T-helper 1 cell treated with Interleukin-12 subunit alpha and Interleukin-12 subunit beta and Interleukin-4 antibody, amounts not matched to agents 30 ng/mL and 1 ng/mL, for 36 hours (primary cell): ENCODE data around the gene CFAP20. TPM values are rescaled to one million over a fixed set of nuclear protein-coding genes. Genes with fewer than 3 reads are reported as not detected.

ENCODE experiments used
- intact Hi-C: fragments of 100-400 bp; cut with micrococcal nuclease; formaldehyde crosslinking; loops from one replicate; pipeline ENCODE4 v1.15.1; 2024
- total RNA-seq: library from RNA; stranded (reverse); gene quantifications from 2 replicates; pipeline ENCODE4 v1.2.3, GENCODE V29; 2022

Gene CFAP20
- 40.4 and 43.1 TPM in 2 replicates for total RNA-seq

- intact Hi-C loops = loop anchor here (1.0 to 10.0 kb wide), 16 partner anchors 69 to 1679 kb away; partner anchors contain the start of genes CIAPIN1, COQ9, CSNK2A2 and GINS3
These were observed at the start of gene CFAP20 for GRCh38 chr16:58129097-58129936. TSS of gene CFAP20 (minus strand) at chr16:58129381. CDS start at chr16:58129115, 266 bp downstream.

GRCh38 chr16:58177353-58177710 lies 48.2 kb upstream of the CFAP20 start:
- intact Hi-C loops = loop anchor here (5.0 kb wide), 1 partner anchor 155 kb away; no protein-coding TSS in a partner anchor

- intact Hi-C loops = loop anchor here (5.0 kb wide), 1 partner anchor 154 kb away; no protein-coding TSS in a partner anchor
These were observed 47.6 kb upstream of the CFAP20 start for GRCh38 chr16:58176608-58177352.

DNA sequence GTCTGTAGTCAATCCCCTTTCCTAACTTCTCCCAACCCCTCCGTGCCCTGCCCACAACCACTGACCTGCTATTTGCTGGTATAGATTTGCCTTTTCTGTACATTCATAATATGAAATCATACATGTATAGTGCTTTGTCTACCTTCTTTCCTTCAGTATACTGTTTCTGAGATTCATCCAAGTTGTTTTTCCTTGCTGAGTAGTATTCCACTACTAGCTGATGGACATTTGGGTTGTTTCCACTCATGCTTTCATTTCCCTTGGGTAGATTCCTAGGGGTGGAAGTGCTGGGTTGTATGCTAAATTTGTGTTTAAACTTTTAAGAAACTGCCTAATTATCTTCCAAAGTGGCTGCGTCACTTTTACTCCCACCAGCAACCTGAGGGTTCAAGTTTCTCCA lies 41.0 kb upstream of the CFAP20 start:
- intact Hi-C loops = no loop called here

GRCh38 chr16:58160855-58161254 lies 31.7 kb upstream of the CFAP20 start:
- intact Hi-C loops = no loop called here

DNA sequence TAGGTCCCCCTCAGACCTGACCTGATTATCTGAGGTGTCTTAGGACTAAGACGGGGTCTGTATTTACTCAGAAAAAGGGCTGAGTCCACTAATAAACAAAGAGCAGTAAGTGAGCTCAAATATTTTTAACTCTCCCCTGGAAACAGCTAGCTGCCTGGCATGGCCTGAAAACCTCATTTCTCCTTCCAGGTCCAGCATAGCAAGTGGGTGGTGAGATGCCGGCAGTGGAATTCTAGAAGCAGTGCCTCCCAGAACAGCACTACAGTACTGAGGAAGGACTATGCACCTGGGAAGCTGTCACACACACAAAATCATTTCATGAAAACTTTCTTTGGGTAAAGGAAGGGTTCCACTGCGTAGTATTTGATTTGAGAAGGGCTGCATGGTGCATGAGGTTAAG lies 29.5 kb upstream of the CFAP20 start:
- intact Hi-C loops = no loop called here

GRCh38 chr16:58157951-58158540 lies 28.9 kb upstream of the CFAP20 start:
- intact Hi-C loops = no loop called here

- intact Hi-C loops = no loop called here
These were observed 28.1 kb upstream of the CFAP20 start for GRCh38 chr16:58157239-58157638.

DNA sequence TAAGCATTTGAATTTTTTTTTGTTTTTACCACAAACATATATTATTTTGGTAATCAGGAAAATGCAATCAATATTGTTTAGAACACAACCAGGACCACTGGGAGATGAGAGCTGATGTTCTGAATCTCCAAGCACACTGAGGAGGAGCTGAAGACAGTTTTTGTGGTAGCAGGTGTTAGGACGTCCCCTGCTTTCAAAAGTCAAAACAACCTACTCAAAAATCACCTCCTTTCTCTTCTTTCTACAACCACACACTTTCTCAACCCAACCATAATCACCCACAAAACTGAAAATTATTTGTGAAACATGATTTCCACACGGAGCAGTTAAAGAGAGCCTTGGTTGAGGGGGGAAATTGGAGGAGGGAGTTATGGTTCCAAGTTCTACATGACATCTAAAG lies 26.7 kb upstream of the CFAP20 start:
- intact Hi-C loops = no loop called here

DNA sequence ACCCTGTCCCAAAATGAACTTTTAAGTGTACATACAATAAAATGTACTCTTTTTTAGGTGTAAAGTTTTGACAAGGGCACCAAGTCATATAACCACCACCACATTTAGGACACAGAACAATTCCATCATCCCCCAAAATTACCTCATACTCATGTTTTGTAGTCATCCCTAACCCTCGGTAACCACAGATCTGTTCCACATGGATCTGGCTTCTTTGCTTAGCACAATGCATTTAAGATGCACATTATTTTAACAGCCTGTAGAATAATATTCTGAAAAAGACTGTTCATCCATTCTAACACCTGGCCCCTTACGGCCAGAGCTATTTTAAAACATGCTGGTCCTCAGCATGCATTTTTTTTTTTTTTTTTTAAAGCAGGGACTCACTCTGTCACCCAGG lies 25.2 kb upstream of the CFAP20 start:
- intact Hi-C loops = no loop called here

GRCh38 chr16:58152246-58152868 lies 23.2 kb upstream of the CFAP20 start:
- intact Hi-C loops = no loop called here

DNA sequence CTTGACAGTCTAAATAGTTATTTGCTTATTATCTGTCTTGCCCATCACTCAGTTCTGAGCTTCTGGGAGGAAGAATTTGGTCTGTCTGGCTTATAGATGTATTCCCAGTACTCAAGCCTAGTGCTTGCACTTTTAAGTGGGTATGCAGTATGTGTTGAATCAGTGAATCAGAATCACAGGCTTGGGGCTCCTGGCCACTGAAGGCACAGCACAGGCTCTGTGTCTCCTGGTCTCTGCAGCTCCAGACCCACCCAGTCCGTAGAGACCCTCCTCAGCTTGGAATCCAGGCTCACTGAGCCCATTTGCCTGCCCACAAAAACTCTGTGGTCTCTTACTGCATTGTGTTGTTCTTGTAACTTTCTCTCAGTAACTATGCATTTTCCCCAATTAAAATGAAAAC lies 19.3 kb upstream of the CFAP20 start:
- intact Hi-C loops = no loop called here

DNA sequence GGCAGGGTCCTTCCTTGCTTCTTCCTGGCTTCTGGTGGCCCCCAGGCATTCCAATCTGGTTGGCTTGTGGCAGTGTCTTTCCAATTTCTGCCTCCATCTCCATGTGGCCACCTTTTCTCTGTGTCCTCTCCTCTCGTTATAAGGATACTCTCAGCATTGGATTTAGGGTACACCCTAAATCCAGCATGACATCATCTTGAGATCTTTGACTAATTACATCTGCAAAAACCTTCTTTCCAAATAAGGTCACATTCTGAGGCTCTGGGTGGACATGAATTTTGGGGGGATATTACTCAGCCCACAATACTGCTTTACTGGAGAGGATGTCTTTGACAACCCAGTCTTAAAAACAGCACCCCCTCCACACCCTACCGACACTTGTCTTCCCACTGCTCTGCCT lies 18.9 kb upstream of the CFAP20 start:
- intact Hi-C loops = no loop called here

GRCh38 chr16:58138852-58139251 lies 9.7 kb upstream of the CFAP20 start:
- intact Hi-C loops = no loop called here

DNA sequence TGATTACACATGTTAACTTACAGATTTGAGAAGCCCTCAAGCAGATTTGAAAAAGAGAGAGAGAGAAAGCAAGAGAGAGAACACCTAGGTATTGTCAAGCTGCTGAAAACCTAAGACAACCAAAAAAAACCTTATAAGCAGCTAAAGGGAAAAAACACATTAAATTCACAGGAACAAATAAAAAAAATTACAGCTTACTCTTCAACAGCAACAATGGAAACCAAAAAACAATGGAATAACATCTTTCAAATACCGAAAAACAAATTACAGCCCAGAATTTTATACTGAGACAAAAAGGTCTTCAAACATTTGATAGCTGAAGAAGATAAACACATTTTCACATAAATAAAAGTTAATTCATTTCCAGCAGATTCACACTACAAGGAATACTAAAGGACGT lies 8.4 kb upstream of the CFAP20 start:
- intact Hi-C loops = no loop called here

DNA sequence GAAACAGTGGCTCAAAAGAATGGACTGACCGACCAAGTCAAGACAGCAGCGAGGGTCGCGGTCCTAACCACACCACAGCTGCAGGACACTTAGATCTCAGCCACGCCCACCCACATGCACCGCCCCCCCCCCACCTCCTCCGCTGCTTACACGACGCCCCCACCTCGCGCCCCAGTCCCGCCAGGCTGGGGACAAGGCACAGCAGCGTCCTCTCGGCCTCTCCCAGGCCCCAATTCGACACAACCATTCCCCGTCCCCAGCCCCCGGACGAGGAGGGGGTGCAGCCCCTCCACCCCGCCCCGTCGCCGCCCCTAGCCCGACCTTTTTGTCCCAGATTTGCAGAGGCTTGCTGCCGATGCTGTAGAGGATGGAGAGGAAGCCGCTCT lies 477 bp downstream of the CFAP20 start:
- intact Hi-C loops = loop anchor here (1.0 to 10.0 kb wide), 16 partner anchors 70 to 1678 kb away; partner anchors contain the start of genes CIAPIN1, COQ9, CSNK2A2 and GINS3

DNA sequence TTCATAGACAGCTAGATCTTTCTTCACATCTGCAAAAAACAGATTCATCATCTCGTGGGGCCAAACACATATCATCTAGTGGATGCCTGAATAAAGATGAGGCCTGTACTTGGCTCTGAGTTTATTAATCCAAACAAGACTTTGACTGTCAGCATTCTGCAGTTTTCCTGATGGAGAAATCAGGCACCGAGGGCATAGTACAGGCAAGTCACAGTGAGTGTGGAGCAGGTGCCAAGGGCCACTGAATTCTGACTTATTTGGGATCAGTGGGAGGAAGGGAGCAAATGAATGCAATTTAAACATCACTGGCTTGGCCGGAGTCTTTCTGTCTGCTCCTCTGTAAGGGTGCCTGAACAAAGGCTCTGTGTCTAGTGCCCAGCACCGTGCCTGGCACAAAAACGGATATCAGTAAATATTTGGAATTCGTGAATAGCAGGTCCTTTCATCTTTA lies 975 bp downstream of the CFAP20 start:
- intact Hi-C loops = loop anchor here (2.0 to 10.0 kb wide), 4 partner anchors 229 to 1677 kb away; partner anchors contain the start of genes CIAPIN1, COQ9, NUDT21 and OGFOD1

- intact Hi-C loops = loop anchor here (2.0 to 10.0 kb wide), 6 partner anchors 31 to 1677 kb away; partner anchors contain the start of genes CIAPIN1, COQ9, NUDT21 and OGFOD1
These were observed 1.5 kb downstream of the CFAP20 start for GRCh38 chr16:58127634-58128033.

GRCh38 chr16:58127033-58127556 lies 2.1 kb downstream of the CFAP20 start:
- intact Hi-C loops = loop anchor here (2.0 to 10.0 kb wide), 3 partner anchors 30 to 682 kb away; partner anchors contain the start of genes CIAPIN1 and COQ9

GRCh38 chr16:58126451-58126961 lies 2.7 kb downstream of the CFAP20 start:
- intact Hi-C loops = loop anchor here (2.0 to 10.0 kb wide), 3 partner anchors 30 to 682 kb away; partner anchors contain the start of genes CIAPIN1 and COQ9
